Fibroblast of villous mesenchyme (primary cell): Measurements from ENCODE around the gene NLK. TPM values are rescaled to one million over a fixed set of nuclear protein-coding genes. Genes with fewer than 3 reads are reported as not detected.

Experiments used
- DNase-seq: peaks from one replicate; pipeline ENCODE4 v3.0.0-alpha.2; 2010; ENCODE audit warnings: low read depth
- H3K4me3 ChIP-seq: 2 replicates; pipeline ENCODE4 v1.5.1; 2011; ENCODE audit warnings: low read depth, mild to moderate bottlenecking, low read length
- total RNA-seq: library from RNA; depleted of rRNA; stranded (reverse); fragments of >200 nt; gene quantifications from 2 replicates; pipeline ENCODE4 v1.2.3, GENCODE V29; 2012
- TF ChIP-seq, protein P1 (sequence below): IDR thresholded peaks from 2 replicates; pipeline ENCODE4 v1.5.1; 2012; ENCODE audit warnings: low read depth, mild to moderate bottlenecking, low read length; ENCODE audit not compliant: insufficient read depth

The NLK gene
- total RNA-seq, 1 donor, result 33.7 TPM

DNA sequence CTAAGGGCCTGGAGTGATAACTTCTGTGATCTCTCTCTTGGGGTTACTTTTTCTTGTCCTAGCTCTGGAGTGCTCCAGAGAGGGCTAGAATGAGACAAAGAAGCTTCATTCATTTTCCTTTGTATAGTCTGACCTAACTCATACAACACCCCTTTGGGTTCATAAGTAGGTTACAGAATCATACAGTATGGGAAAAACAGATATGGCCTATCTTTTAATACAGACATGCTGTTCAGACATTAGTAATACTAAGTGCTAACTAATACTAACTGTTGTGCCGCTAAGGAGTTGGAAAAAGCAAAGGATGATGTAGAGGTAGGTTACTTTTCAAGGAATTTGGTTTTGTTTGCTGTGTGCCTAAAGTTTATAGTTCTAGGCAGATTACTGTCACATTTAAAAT is 84.7 kb downstream of the NLK start:
- TF ChIP-seq, protein P1, sequence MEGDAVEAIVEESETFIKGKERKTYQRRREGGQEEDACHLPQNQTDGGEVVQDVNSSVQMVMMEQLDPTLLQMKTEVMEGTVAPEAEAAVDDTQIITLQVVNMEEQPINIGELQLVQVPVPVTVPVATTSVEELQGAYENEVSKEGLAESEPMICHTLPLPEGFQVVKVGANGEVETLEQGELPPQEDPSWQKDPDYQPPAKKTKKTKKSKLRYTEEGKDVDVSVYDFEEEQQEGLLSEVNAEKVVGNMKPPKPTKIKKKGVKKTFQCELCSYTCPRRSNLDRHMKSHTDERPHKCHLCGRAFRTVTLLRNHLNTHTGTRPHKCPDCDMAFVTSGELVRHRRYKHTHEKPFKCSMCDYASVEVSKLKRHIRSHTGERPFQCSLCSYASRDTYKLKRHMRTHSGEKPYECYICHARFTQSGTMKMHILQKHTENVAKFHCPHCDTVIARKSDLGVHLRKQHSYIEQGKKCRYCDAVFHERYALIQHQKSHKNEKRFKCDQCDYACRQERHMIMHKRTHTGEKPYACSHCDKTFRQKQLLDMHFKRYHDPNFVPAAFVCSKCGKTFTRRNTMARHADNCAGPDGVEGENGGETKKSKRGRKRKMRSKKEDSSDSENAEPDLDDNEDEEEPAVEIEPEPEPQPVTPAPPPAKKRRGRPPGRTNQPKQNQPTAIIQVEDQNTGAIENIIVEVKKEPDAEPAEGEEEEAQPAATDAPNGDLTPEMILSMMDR, result no peak
- no peak overlapping the region for H3K4me3 ChIP-seq
- no peak for DNase-seq

DNA sequence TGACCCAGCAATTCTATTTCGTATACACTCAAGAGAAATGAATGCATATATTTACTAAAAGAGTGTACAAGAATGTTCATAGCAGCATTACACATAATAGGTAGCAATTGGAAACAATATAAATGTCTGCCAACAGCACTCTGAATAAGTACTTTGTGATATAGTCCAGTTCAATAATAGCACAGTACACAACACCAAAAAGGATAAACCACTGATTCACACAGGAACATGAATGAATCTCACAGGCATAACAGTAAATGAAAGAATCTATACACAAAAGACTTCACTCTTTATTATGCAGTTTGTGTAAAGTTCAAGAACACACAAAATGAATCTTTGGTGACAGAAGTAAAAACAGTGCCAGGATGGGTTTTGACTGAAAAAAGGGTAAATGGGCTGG is 86.3 kb downstream of the NLK start:
- no peak for DNase-seq
- TF ChIP-seq, protein P1, result no peak
- H3K4me3 ChIP-seq, result no peak overlapping the region

DNA sequence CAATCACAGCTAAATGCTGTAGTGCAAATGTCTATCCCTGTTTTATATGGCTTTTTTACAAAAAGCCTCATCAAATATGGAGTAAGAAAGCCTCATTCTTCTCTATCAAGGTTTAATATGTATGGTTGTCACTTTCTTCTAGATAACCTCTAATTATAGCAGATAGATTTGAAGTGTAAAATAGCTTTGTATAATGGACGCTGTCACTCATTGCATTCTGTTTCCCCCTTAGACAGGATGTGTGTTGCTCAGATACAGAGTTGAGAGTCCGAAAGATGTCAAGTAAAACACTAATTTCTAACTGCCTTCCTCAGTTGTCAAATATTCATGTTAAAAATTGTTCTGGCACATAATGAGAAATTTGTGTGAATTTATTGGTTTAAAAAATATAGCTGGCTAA is 88.0 kb downstream of the NLK start:
- no peak for DNase-seq
- TF ChIP-seq, protein P1, result no peak
- no peak overlapping the region for H3K4me3 ChIP-seq

DNA sequence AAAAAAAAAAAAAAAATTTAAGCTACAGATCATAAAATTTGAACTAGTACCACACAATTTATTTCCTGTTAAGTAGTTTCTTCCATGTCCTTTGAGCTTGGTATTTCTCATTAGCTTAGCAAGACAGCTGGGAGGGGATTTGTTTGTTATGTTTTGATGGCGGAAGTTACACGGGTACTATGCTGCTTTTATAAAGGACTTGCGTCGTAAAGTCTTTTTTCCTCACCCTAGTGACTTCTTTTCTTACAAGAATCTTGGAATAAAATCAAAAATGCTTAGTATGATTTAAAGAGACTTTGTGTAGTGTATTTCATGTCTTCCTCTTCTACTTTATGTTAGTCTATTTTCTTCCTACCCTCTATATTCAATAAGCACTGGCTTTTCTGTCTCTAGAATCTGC is 89.1 kb downstream of the NLK start:
- TF ChIP-seq, protein P1, result no peak
- DNase-seq, result peak; percentile 60
- no peak overlapping the region for H3K4me3 ChIP-seq

DNA sequence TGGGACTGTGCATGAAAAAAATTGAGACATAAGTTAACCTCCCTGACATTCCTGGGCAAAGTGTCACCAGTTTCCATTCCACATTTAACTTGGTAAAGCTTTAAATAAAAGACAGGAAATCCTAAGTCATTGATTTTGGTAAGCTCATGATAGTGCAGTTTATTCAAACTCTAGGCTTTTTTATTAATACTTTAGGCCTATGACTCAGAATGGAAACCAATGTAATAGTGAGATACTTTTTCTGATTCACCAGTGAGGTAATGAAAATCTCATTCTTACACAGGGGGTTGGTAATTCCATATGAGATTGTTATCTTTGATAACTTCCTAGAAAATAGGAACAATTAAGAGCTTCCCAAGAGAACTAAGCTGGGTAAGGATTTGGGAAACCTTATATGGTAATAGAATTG is 91.1 kb downstream of the NLK start:
- peak; percentile 31 for DNase-seq
- no peak overlapping the region for H3K4me3 ChIP-seq
- TF ChIP-seq, protein P1, result no peak

DNA sequence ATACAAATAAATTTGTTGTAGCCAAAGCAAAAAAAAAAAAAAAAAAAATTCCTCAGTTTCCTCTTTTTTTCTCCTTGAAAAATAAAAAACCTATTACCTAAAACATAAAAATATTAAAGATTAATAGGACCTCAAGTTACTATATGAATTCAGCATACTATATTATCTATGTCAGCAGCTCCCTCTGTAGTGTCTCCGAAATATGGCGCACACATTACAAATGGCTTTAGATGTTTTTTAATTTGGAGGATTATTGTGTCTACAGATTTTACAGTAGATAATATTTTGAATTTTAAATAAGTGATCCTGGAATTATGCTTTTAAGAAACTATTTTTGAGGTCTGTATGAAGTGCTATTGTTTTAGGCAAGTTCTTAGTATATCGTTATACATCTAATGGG is 94.4 kb downstream of the NLK start:
- DNase-seq, result no peak
- TF ChIP-seq, protein P1, result no peak
- no peak overlapping the region for H3K4me3 ChIP-seq

DNA sequence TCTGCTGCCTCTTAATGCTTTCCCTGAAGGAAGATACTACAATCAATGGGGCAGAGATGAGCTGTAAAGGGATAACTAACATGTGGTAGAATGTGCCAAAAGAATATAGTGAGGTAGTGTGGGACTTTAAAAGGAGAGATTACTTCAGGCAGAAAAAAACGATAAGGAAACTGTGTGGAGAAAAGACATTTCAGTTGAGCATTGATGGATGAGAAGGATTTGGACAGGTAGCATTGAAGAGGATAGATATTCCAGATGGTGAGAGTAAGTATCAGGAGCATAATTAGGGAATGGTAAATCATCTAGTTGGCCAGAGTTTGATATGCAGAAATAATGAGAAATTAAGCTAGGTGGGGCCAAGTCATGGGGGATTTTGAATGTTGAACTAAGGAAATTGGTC is 97.3 kb downstream of the NLK start:
- TF ChIP-seq, protein P1, result no peak
- H3K4me3 ChIP-seq, result no peak overlapping the region
- DNase-seq, result no peak
